Activated naive CD4-positive, alpha-beta T cell treated with Interleukin-2 at 50 U/mL for 16 hours (primary cell): Measurements from ENCODE around the gene PKDCC.

ENCODE experiments used
- DNase-seq: peaks from one replicate; pipeline ENCODE4 v3.0.0-alpha.2; 2020

PKDCC gene

GRCh38 chr2:42047488-42048298, at the start of gene PKDCC:
Gene PKDCC (plus strand): TSS chr2:42048021. CDS start chr2:42048200, 179 bp downstream.
- DNase-seq = peak; percentile 16

- no peak for DNase-seq
Observed at GRCh38 chr2:41998186-41999127, 49.4 kb upstream of the PKDCC start.

GRCh38 chr2:41999128-41999480, 48.7 kb upstream of the PKDCC start:
- no peak for DNase-seq

- no peak for DNase-seq
Observed at GRCh38 chr2:41999592-42000281, 48.1 kb upstream of the PKDCC start.

- DNase-seq = no peak
Observed at GRCh38 chr2:42001711-42002201, 46.1 kb upstream of the PKDCC start.

- no peak for DNase-seq
Observed at GRCh38 chr2:42007551-42007950, 40.3 kb upstream of the PKDCC start.

- no peak for DNase-seq
Observed at GRCh38 chr2:42008241-42008921, 39.4 kb upstream of the PKDCC start.

- DNase-seq = peak; percentile 11
Observed at GRCh38 chr2:42009657-42010580, 37.9 kb upstream of the PKDCC start.

- no peak for DNase-seq
Observed at GRCh38 chr2:42010743-42011298, 37.0 kb upstream of the PKDCC start.

- no peak for DNase-seq
Observed at GRCh38 chr2:42012137-42012536, 35.7 kb upstream of the PKDCC start.

- no peak for DNase-seq
Observed at GRCh38 chr2:42012651-42013050, 35.2 kb upstream of the PKDCC start.

GRCh38 chr2:42013409-42013808, 34.4 kb upstream of the PKDCC start:
- DNase-seq = no peak

- DNase-seq = no peak
Observed at GRCh38 chr2:42021464-42021863, 26.4 kb upstream of the PKDCC start.

- no peak for DNase-seq
Observed at GRCh38 chr2:42025151-42025582, 22.7 kb upstream of the PKDCC start.

- DNase-seq = no peak
Observed at GRCh38 chr2:42026272-42026671, 21.5 kb upstream of the PKDCC start.

GRCh38 chr2:42028571-42029148, 19.2 kb upstream of the PKDCC start:
- DNase-seq = no peak

- DNase-seq = no peak
Observed at GRCh38 chr2:42029171-42029570, 18.6 kb upstream of the PKDCC start.

GRCh38 chr2:42029639-42030199, 18.1 kb upstream of the PKDCC start:
- no peak for DNase-seq

- no peak for DNase-seq
Observed at GRCh38 chr2:42030200-42030759, 17.5 kb upstream of the PKDCC start.

GRCh38 chr2:42030829-42031228, 17.0 kb upstream of the PKDCC start:
- no peak for DNase-seq
